Heart left ventricle (tissue), 16 donors: ENCODE data around the gene GRHPR. TPM values are rescaled to one million over a fixed set of nuclear protein-coding genes. Genes with fewer than 3 reads are reported as not detected.
"Not testable (repeated sequence)": the region's sequence is repeated elsewhere in the genome, so short reads cannot be mapped to it uniquely, and the experiment has no call there.

Source experiments
- ATAC-seq, 4 donors: fragments of 200-7000 bp; cut with Tn5 transposase; one replicate each; pipeline ENCODE4 v1.9.1; 2020 to 2022; ENCODE audit warnings: moderate library complexity in 4 of 4, mild to moderate bottlenecking in 3 of 4, moderate number of reproducible peaks in 1 of 4
- DNase-seq, 5 donors: peaks; one replicate each; pipeline ENCODE4 v3.0.0-alpha.2; 2020
- H3K27ac ChIP-seq, 12 donors: fragments of 200-600 bp; sonication (generic) in 4 of 12; one replicate each; pipeline versions ENCODE4 v1.5.0 to v1.8.0; 2016 to 2022; ENCODE audit warnings: mild to moderate bottlenecking in 2 of 12
- H3K27me3 ChIP-seq, 9 donors: fragments of 200-600 bp; sonication (generic) in 2 of 9; one replicate each; pipeline versions ENCODE4 v1.5.1 to v1.8.0; 2016 to 2022; ENCODE audit warnings: mild to moderate bottlenecking in 3 of 9
- H3K36me3 ChIP-seq, 9 donors: fragments of 200-600 bp; sonication (generic) in 2 of 9; one replicate each; pipeline versions ENCODE4 v1.5.0 to v1.8.0; 2018 to 2022; ENCODE audit warnings: mild to moderate bottlenecking in 2 of 9
- H3K4me1 ChIP-seq, 12 donors: fragments of 200-600 bp; sonication (generic) in 4 of 12; one replicate each; pipeline versions ENCODE4 v1.5.0 to v1.8.0; 2016 to 2022; ENCODE audit warnings: mild to moderate bottlenecking in 3 of 12
- H3K4me3 ChIP-seq, 12 donors: fragments of 200-600 bp; sonication (generic) in 4 of 12; one replicate each; pipeline versions ENCODE4 v1.5.0 to v1.8.0; 2017 to 2022; ENCODE audit warnings: mild to moderate bottlenecking in 9 of 12, moderate library complexity in 4 of 12
- H3K9me3 ChIP-seq, 12 donors: fragments of 200-600 bp; sonication (generic) in 4 of 12; one replicate each; pipeline versions ENCODE4 v1.5.0 to v1.8.0; 2016 to 2022; ENCODE audit warnings: mild to moderate bottlenecking in 1 of 12
- CTCF ChIP-seq, 12 donors: fragments of 200-600 bp; sonication (generic) in 4 of 12; IDR thresholded peaks; one replicate each; pipeline versions ENCODE4 v1.5.0 to v1.8.0; 2018 to 2022; ENCODE audit warnings: antibody characterized with exemption in 12 of 12, mild to moderate bottlenecking in 5 of 12
- POLR2A ChIP-seq, 2 donors: fragments of 450-650 bp; IDR thresholded peaks; one replicate each; pipeline ENCODE4 v1.6.1; 2017; ENCODE audit warnings: antibody characterized with exemption in 2 of 2, mild to moderate bottlenecking in 2 of 2, moderate library complexity in 2 of 2
- WGBS, 4 donors: extraction: QIAGEN DNeasy Blood & Tissue Kit in 2 of 4; methylation state at CpG; one replicate each; pipeline versions ENCODE4 v1.1.5 to v1.1.7; 2013 to 2018; 5-methylcytosine and 5-hydroxymethylcytosine counted together
- intact Hi-C, 10 donors: fragments of 100-400 bp; cut with DNase I; formaldehyde crosslinking; loops; one replicate each; pipeline versions ENCODE4 v1.11.1 to v1.14.2; 2022
- polyA plus RNA-seq, 2 donors: library from polyadenylated mRNA; stranded (reverse); fragments of 200-250 nt; gene quantifications; one replicate each; pipeline ENCODE4 v1.2.3, GENCODE V29; 2013
- total RNA-seq, 9 donors: library from RNA; depleted of rRNA in 2 of 9; stranded (reverse); fragments of >200 nt in 2 of 9; fragmentation: NEBNext Ultra II Directional in 3 of 9; extraction: Animal tissue kit (Norgen Biotek cat#: 25700) in 3 of 9; gene quantifications; one replicate each; pipeline versions ENCODE4 v1.1.0 to v1.2.4, GENCODE V29; 2016 to 2023
- donor health status: ischemic (EF 13 %, LVEDD 7.1; RV severe dilation, severe dysfunction).
- donor health status: healthy with polysubstance abuse.
- donor health status: DM: no; HTN: yes; CAD: no.
- donor health status: DM: no; HTN: no; CAD: no.
- donor health status: ischemic (EF 25% LVEDD 6.9; RV normal size, moderate dysfunction).
- donor health status: ischemic (EF 25% LVEDD 5.7; RV mildly dilated, moderate dysfunction).
- donor health status: healthy.
- donor health status: DM: yes; HTN: yes; CAD: no.
- donor health status: ischemic (EF 35%, LVEDD 5.7; RV mildly dilated, moderate dysfunction).
- donor health status: nonischemic (EF 11% LVEDD 7.7; RV severe dilation, severe dysfunction).
- donor health status: DM: yes; HTN: yes; CAD: no.
- donor health status: PGD.
- donor health status: ischemic (EF 29% LVEDD 5.4; RV normal size, mild dysfunction).
- donor health status: nonischemic (EF 23%, LVEDD 6.1; RV moderate dilation, normal function).

Gene GRHPR
- total and polyA plus RNA-seq, 11 donors, result 91.0 to 209 (median 111) TPM

DNA sequence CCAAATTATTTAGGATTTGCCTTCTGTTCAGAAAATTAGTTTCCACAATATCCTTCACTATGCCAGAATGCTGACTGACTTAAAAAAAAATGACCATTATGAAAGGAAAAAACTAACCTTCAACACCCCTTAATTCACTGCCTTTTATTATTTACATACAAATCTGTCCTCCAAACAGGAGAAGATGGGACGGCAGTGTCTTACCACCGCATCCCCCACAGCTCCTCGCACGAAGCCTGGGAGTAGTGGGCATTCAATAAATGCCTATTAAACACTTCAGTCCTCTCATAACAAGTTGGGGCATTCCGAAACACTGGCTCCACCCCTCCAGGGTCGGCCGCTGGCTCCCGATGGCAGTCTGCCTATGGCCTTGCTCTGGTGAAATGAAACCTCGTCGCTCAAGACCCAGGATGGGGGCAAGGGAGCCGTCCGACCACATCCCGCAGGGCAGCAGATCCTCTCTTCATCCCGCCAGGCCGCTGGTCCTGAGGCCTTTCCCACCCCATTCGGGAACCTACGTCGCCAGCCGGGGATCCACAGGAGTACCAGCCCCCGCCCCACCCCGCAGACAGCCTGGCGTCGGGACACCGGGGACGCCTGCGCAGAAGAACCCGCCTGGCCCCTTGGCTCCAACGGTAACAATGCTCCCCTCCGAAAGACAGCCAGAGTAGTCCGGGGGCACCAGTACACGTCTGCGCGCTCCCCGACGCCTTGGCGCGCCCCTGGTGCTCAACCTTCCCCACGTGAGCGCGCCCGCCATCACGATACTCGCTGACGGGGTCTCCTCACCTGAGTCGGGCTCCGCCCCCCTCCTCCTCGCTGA lies 42.1 kb downstream of the GRHPR start:
- Histone ChIP-seq H3K4me1 (peaks cover 0 to 40% (median 25%) of the 10 kb centered on the region in 12 donors), H3K9me3 (no peaks in the 10 kb centered on the region), H3K36me3 (no peaks in the 10 kb centered on the region), H3K4me3 (peak overlapping the region; percentile 68 to 99 (median 92)), H3K27me3 (no peaks in the 10 kb centered on the region), H3K27ac (peak overlapping the region; percentile 86 to 99 (median 97))
- TF ChIP-seq CTCF (IDR thresholded peaks at IDR 0.05) (no peak), POLR2A (IDR thresholded peaks at IDR 0.05) (peak in 1 of 2 donors; percentile 37)
- intact Hi-C loops, result loop anchor here (1.0 to 5.0 kb wide), 6 partner anchors 20 to 928 kb away; partner anchors contain the start of genes GRHPR (in 7 of the 10), POLR1E (in 2 of the 10), TOMM5 (in 2 of the 10) and ALDH1B1 (in 1 of the 10)
- peak; percentile 24 to 67 (median 58) for ATAC-seq
- 0 to 1% (median 0%) methylated on average over 9 to 47 of the region's 47 CpGs for WGBS, 4 donors
- peak; percentile 81 to 86 (median 84) for DNase-seq

GRCh38 chr9:37465249-37466036 lies 42.9 kb downstream of the GRHPR start, which contains the start of gene ZBTB5:
Gene ZBTB5 (minus strand): TSS chr9:37465450. CDS start chr9:37442551, 22,899 bp downstream.
- Histone ChIP-seq H3K4me1 (peaks cover 0 to 40% (median 25%) of the 10 kb centered on the region in 12 donors), H3K36me3 (no peaks in the 10 kb centered on the region), H3K4me3 (peak within 1 kb of the TSS; percentile 68 to 99 (median 92)), H3K27ac (peak within 1 kb of the TSS; percentile 86 to 99 (median 97)), H3K27me3 (no peaks in the 10 kb centered on the region), H3K9me3 (no peaks in the 10 kb centered on the region)
- ATAC-seq (peak; percentile 89 to 93 (median 92)), DNase-seq (peak; percentile 99 to 100 (median 99))
- intact Hi-C loops, result loop anchor here in 8 of 10 donors (1.0 to 5.0 kb wide), 8 partner anchors 19 to 927 kb away; partner anchors contain the start of genes GRHPR (in 4 of the 8), POLR1E (in 3 of the 8), TOMM5 (in 2 of the 8) and ALDH1B1 (in 1 of the 8)
- 0 to 1% (median 0%) methylated on average over 35 to 52 of the region's 52 CpGs for WGBS, 4 donors
- TF ChIP-seq CTCF (IDR thresholded peaks at IDR 0.05) (no peak), POLR2A (IDR thresholded peaks at IDR 0.05) (peak in 1 of 2 donors; percentile 92)

DNA sequence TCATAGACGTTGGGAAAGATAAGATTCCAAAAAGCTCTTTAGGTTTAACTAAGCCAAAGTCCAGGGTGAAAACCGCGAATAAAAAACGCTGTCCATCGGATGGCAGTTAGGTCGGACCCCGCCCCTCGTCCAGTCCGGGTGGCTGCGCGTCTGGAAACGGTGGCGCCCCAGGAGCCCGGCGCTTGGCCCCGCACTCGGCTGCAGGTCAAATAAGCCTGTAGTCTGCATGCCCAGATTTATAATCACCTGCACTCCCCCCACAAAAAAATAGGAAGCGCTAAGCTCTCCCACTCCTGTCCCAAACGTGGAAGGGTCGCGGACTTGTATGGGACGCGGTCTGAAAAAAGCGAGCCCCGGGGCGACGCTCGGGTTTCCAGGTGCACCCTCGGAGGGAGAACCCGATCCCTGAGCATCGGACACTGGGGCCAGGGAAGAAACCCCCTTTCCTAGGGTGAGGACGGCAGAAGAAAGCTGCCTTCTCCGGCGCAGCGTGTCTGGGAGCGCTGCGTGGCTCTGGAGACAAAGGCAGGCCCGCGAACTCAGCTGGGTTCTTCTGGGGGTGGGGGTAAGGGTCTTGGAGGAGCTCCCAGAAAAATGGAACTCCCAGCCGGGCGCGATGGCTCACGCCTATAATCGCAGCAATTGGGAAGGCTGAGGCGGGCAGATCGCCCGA lies 43.7 kb downstream of the GRHPR start:
- Histone ChIP-seq H3K36me3 (no peaks in the 10 kb centered on the region), H3K27me3 (no peaks in the 10 kb centered on the region), H3K27ac (peak overlapping the region; percentile 47 to 99 (median 96)), H3K4me1 (peaks cover 0 to 40% (median 25%) of the 10 kb centered on the region in 12 donors), H3K4me3 (peak overlapping the region; percentile 32 to 99 (median 92)), H3K9me3 (no peaks in the 10 kb centered on the region)
- ATAC-seq (peak; percentile 5 to 31 (median 12)), DNase-seq (peak; percentile 67 to 85 (median 80))
- intact Hi-C loops, result loop anchor here in 6 of 10 donors (1.0 to 5.0 kb wide), 5 partner anchors 19 to 926 kb away; partner anchors contain the start of genes GRHPR (in 2 of the 6), TOMM5 (in 2 of the 6), ALDH1B1 (in 1 of the 6) and POLR1E (in 1 of the 6)
- WGBS, 4 donors, result 0 to 1% (median 0%) methylated on average over 35 to 47 of the region's 47 CpGs
- no peak for TF ChIP-seq CTCF (IDR thresholded peaks at IDR 0.05)
- TF ChIP-seq POLR2A (IDR thresholded peaks at IDR 0.05), result no peak

DNA sequence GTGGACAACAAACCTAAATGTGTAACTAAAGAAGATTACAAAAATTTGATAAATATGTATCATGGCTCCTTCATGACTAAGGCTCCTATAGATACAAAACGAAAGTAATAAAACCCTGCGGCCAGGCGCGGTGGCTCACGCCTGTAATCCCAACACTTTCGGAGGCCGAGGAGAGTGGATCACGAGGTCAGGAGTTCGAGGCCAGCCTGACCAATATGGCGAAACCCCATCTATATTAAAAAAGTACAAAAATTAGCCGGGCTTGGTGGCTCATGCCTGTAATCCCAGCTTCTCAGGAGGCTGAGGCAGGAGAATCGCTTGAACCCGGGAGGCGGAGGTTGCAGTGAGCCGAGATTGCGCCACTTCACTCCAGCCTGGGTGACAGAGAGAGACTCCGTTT lies 45.0 kb downstream of the GRHPR start:
- 95 to 96% (median 96%) methylated on average over 17 of the region's 17 CpGs for WGBS, 4 donors
- H3K36me3 ChIP-seq, H3K4me3 ChIP-seq, H3K9me3 ChIP-seq, H3K27me3 ChIP-seq, DNase-seq, ATAC-seq: not testable (repeated sequence)
- Histone ChIP-seq H3K27ac (peak overlapping the region in 1 of 12 donors; percentile 96), H3K4me1 (peaks cover 0 to 31% (median 25%) of the 10 kb centered on the region in 12 donors)
- intact Hi-C loops, result loop anchor here in 5 of 10 donors (2.0 to 5.0 kb wide), 4 partner anchors 45 to 925 kb away; partner anchors contain the start of genes GRHPR (in 2 of the 5), TOMM5 (in 2 of the 5) and ALDH1B1 (in 1 of the 5)
